Naive thymus-derived CD4-positive, alpha-beta T cell (primary cell): ENCODE data around the gene TMEM72. TPM values are rescaled to one million over a fixed set of nuclear protein-coding genes. Genes with fewer than 3 reads are reported as not detected.

Source experiments
- ATAC-seq: fragments of 150-1000 bp; cut with Tn5 transposase; 2 replicates; pipeline ENCODE4 v1.10.0; 2021; ENCODE audit warnings: mild to moderate bottlenecking, moderate library complexity
- CTCF ChIA-PET: fragments of 350-600 bp; sonication (Branson Sonifier 250); formaldehyde crosslinking; loops from one replicate; lab custom pipeline; 2021; ENCODE audit warnings: antibody characterized with exemption; lab: Charles Lee
- POLR2A ChIA-PET: fragments of 350-600 bp; sonication (Branson Sonifier 250); formaldehyde crosslinking; loops from one replicate; lab custom pipeline; 2021; ENCODE audit warnings: antibody characterized with exemption, inconsistent platforms; lab: Charles Lee
- DNase-seq, 9 donors: peaks; one replicate each; pipeline versions ENCODE4 v3.0.0 to v3.0.0-alpha.2; 2020 to 2022; ENCODE audit warnings: mixed read lengths in 1 of 9
- H3K27ac ChIP-seq: one replicate; pipeline ENCODE4 v1.7.0; 2013; ENCODE audit warnings: mild to moderate bottlenecking, low read depth, low read length, moderate library complexity
- H3K27me3 ChIP-seq, 2 donors: one replicate each; pipeline ENCODE4 v1.7.0; 2013; ENCODE audit warnings: low read length in 2 of 2, mild to moderate bottlenecking in 2 of 2, moderate library complexity in 2 of 2; ENCODE audit not compliant: control insufficient read depth in 2 of 2, insufficient read depth in 2 of 2
- H3K36me3 ChIP-seq, 3 experiments: 1 replicate in 2 of 3; 2 replicates in 1 of 3; pipeline ENCODE4 v1.7.0; 2013; ENCODE audit warnings: low read length in 3 of 3, mild to moderate bottlenecking in 3 of 3, moderate library complexity in 1 of 3; ENCODE audit not compliant: insufficient read depth in 3 of 3, control insufficient read depth in 2 of 3
- H3K4me1 ChIP-seq, 2 donors: one replicate each; pipeline ENCODE4 v1.7.0; 2013; ENCODE audit warnings: low read length in 2 of 2, mild to moderate bottlenecking in 2 of 2, moderate library complexity in 1 of 2; ENCODE audit not compliant: control insufficient read depth in 2 of 2, insufficient read depth in 2 of 2
- H3K4me3 ChIP-seq: 2 replicates; pipeline ENCODE4 v1.7.0; 2013; ENCODE audit warnings: mild to moderate bottlenecking, low read length
- H3K9me3 ChIP-seq, 3 experiments: 1 replicate in 2 of 3; 2 replicates in 1 of 3; pipeline ENCODE4 v1.7.0; 2013; ENCODE audit warnings: low read length in 3 of 3; ENCODE audit not compliant: control insufficient read depth in 2 of 3
- H3K27ac Mint-ChIP-seq, 9 donors: one replicate each; pipeline ENCODE4 v1.8.0; 2020 to 2022; ENCODE audit warnings: mixed read lengths in 9 of 9, mild to moderate bottlenecking in 8 of 9, moderate library complexity in 5 of 9, inconsistent platforms in 2 of 9
- H3K27me3 Mint-ChIP-seq, 5 donors: one replicate each; pipeline ENCODE4 v1.8.0; 2021 to 2022; ENCODE audit warnings: mixed read lengths in 5 of 5, mild to moderate bottlenecking in 1 of 5
- H3K36me3 Mint-ChIP-seq, 5 donors: one replicate each; pipeline ENCODE4 v1.8.0; 2020 to 2022; ENCODE audit warnings: mixed read lengths in 5 of 5, mild to moderate bottlenecking in 3 of 5, inconsistent platforms in 1 of 5
- H3K4me1 Mint-ChIP-seq, 7 donors: one replicate each; pipeline ENCODE4 v1.8.0; 2020 to 2022; ENCODE audit warnings: mixed read lengths in 7 of 7, mild to moderate bottlenecking in 3 of 7, inconsistent platforms in 1 of 7
- H3K4me3 Mint-ChIP-seq, 10 donors: one replicate each; pipeline ENCODE4 v1.8.0; 2020 to 2022; ENCODE audit warnings: mild to moderate bottlenecking in 10 of 10, mixed read lengths in 10 of 10, moderate library complexity in 6 of 10, inconsistent platforms in 2 of 10
- H3K9me3 Mint-ChIP-seq, 11 donors: one replicate each; pipeline ENCODE4 v1.8.0; 2020 to 2022; ENCODE audit warnings: mixed read lengths in 11 of 11, mild to moderate bottlenecking in 4 of 11, inconsistent platforms in 1 of 11, moderate library complexity in 1 of 11
- intact Hi-C, 2 donors: fragments of 100-400 bp; cut with micrococcal nuclease; formaldehyde crosslinking; loops; one replicate each; pipeline ENCODE4 v1.15.1; 2023
- polyA plus RNA-seq, 2 donors: library from polyadenylated mRNA; unstranded; fragments of 300-500 nt; fragmentation: Illumina TruSeq; gene quantifications; one replicate each; pipeline ENCODE4 v1.2.3, GENCODE V29; 2021
- total RNA-seq, 6 experiments: library from RNA in 5 of 6; stranded (reverse) in 5 of 6; gene quantifications; 1 replicate in 5 of 6; 2 replicates in 1 of 6; pipeline ENCODE4 v1.2.3 and lab custom pipeline; 2021 to 2026

The TMEM72 gene
- total RNA-seq (not detected), polyA plus RNA-seq (not detected), total RNA-seq (lab: John Stamatoyannopoulos, UW) (not detected)

GRCh38 chr10:44911081-44911540 is at the start of gene TMEM72:
Gene TMEM72 (plus strand): TSS chr10:44911337. CDS start chr10:44911513, 176 bp downstream.
- H3K4me3 ChIP-seq, result no peak within 1 kb of the TSS
- Mint-ChIP-seq H3K9me3 (peaks cover 0 to 6% (median 0%) of the 10 kb centered on the region in 11 donors), H3K36me3 (peaks cover 0 to 7% (median 0%) of the 10 kb centered on the region in 5 donors), H3K27ac (no peak within 1 kb of the TSS), H3K4me1 (peaks cover 15 to 28% (median 23%) of the 10 kb centered on the region in 7 donors), H3K4me3 (no peak within 1 kb of the TSS), H3K27me3 (peaks cover 0 to 11% (median 0%) of the 10 kb centered on the region in 5 donors)
- ATAC-seq (no peak), DNase-seq (no peak)
- no peak within 1 kb of the TSS for H3K27ac ChIP-seq
- H3K36me3 ChIP-seq, result no peaks in the 10 kb centered on the region
- intact Hi-C loops, result no loop called here
- POLR2A ChIA-PET, result interaction anchor here (1.3 kb wide), 1 partner anchor 29 kb away, joined by 5 read pairs; no protein-coding TSS in a partner anchor
- CTCF ChIA-PET, result no interaction called here
- no peaks in the 10 kb centered on the region for H3K9me3 ChIP-seq
- H3K4me1 ChIP-seq, result peaks cover 0 to 21% of the 10 kb centered on the region in 2 donors
- H3K27me3 ChIP-seq, result no peaks in the 10 kb centered on the region

GRCh38 chr10:44862006-44862751 is 49.0 kb upstream of the TMEM72 start:
- Mint-ChIP-seq H3K27me3 (peaks cover 36 to 47% (median 43%) of the 10 kb centered on the region in 5 donors), H3K27ac (peak overlapping the region in 1 of 9 donors; percentile 35), H3K4me3 (no peak overlapping the region), H3K36me3 (no peaks in the 10 kb centered on the region), H3K4me1 (peaks cover 0 to 20% (median 12%) of the 10 kb centered on the region in 7 donors), H3K9me3 (no peaks in the 10 kb centered on the region)
- CTCF ChIA-PET, result no interaction called here
- H3K4me1 ChIP-seq, result peaks cover 4% of the 10 kb centered on the region in 2 donors
- no peak for DNase-seq
- POLR2A ChIA-PET, result no interaction called here
- H3K9me3 ChIP-seq, result no peaks in the 10 kb centered on the region
- ATAC-seq, result no peak
- no peak overlapping the region for H3K4me3 ChIP-seq
- intact Hi-C loops, result loop anchor here (10.0 kb wide), 2 partner anchors 477 to 557 kb away; partner anchors contain the start of gene CXCL12 (in 1 of the 2)
- H3K27ac ChIP-seq, result no peak overlapping the region
- no peaks in the 10 kb centered on the region for H3K27me3 ChIP-seq
- H3K36me3 ChIP-seq, result no peaks in the 10 kb centered on the region

DNA sequence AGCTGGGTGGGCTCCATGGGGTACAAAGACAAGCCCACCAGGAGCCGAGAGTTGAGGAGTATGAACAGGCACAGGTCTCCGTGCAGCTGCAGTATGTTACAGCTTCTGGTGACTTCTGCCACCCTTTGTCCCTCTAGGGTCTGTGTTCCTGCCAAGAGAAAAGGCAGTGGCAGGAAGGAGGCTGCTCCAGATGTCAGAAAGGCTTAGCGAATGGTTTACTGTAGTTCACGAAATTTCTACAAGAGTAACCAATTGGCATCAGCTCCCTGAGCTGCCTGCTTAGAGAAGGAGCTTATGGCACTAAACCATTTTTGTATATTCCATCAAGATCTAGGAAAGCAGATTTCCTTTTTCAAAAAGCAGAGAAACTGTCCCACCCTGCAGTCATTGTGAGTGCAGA is 48.2 kb upstream of the TMEM72 start:
- H3K4me3 ChIP-seq, result no peak overlapping the region
- peak overlapping the region in 9 of 10 donors; percentile 19 to 93 (median 55) for H3K4me3 Mint-ChIP-seq
- H3K27ac Mint-ChIP-seq, result peak overlapping the region in 1 of 9 donors; percentile 35
- peaks cover 0 to 20% (median 12%) of the 10 kb centered on the region in 7 donors for H3K4me1 Mint-ChIP-seq
- ATAC-seq (no peak), DNase-seq (no peak)
- CTCF ChIA-PET, result interaction anchor here (0.8 kb wide), 1 partner anchor 1190 kb away, joined by 3 read pairs; no protein-coding TSS in a partner anchor
- intact Hi-C loops, result loop anchor here (10.0 kb wide), 2 partner anchors 478 to 558 kb away; partner anchors contain the start of gene CXCL12 (in 1 of the 2)
- H3K27me3 ChIP-seq, result peaks cover 0 to 3% of the 10 kb centered on the region in 2 donors
- POLR2A ChIA-PET, result no interaction called here
- H3K27ac ChIP-seq, result no peak overlapping the region
- no peaks in the 10 kb centered on the region for H3K9me3 Mint-ChIP-seq
- no peaks in the 10 kb centered on the region for H3K36me3 ChIP-seq
- peaks cover 4% of the 10 kb centered on the region in 2 donors for H3K4me1 ChIP-seq
- H3K9me3 ChIP-seq, result no peaks in the 10 kb centered on the region
- H3K27me3 Mint-ChIP-seq, result peaks cover 36 to 51% (median 47%) of the 10 kb centered on the region in 5 donors
- H3K36me3 Mint-ChIP-seq, result no peaks in the 10 kb centered on the region

DNA sequence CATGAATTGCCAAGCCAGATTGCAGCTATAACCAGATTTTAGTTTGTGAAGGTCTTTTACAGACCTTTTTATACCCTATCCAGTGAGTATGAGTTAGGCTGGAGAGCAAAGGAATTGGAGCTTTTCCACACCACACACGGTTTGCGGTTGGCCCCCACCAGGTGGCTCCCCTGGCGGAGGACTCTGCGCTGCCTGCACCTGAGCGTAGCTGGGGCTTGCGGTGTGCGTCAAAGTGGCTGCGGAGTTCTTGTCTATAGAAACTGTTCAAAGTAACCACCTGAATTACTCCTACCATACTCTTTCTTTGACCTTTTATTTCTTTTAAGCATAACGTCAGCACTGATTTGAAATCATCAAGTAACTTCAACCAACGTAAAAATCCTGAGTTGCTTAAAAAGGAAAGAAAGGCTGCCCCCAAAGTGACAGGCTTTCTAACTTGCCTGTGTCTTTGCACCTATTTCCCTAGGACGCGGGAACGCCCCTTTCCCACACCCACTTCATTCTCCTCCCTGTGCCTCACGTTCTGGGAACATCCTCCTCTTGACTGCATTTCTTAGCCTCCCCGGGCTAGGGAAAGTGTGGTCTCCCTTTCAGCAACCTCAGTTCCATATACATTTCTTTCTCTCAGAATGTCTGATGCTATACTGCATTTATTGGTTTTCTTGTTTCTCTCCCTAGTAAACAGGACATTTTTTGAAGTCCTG is 47.6 kb upstream of the TMEM72 start:
- H3K27me3 Mint-ChIP-seq, result peaks cover 39 to 54% (median 50%) of the 10 kb centered on the region in 5 donors
- Histone ChIP-seq H3K4me1 (peaks cover 4% of the 10 kb centered on the region in 2 donors), H3K4me3 (peak overlapping the region; percentile 93), H3K9me3 (no peaks in the 10 kb centered on the region), H3K27me3 (peaks cover 0 to 3% of the 10 kb centered on the region in 2 donors), H3K27ac (no peak overlapping the region), H3K36me3 (no peaks in the 10 kb centered on the region)
- no peaks in the 10 kb centered on the region for H3K9me3 Mint-ChIP-seq
- DNase-seq (peak in 6 of 9 donors; percentile 33 to 62 (median 53)), ATAC-seq (peak; percentile 47)
- peaks cover 0 to 20% (median 12%) of the 10 kb centered on the region in 7 donors for H3K4me1 Mint-ChIP-seq
- CTCF ChIA-PET, result interaction anchor here (0.8 to 2.1 kb wide), 2 partner anchors 12 to 1191 kb away, joined by 3 to 12 read pairs; no protein-coding TSS in a partner anchor
- intact Hi-C loops, result loop anchor here (1.0 to 10.0 kb wide), 5 partner anchors 15 to 1193 kb away; partner anchors contain the start of gene CXCL12 (in 1 of the 2)
- H3K4me3 Mint-ChIP-seq, result peak overlapping the region; percentile 76 to 96 (median 92)
- POLR2A ChIA-PET, result no interaction called here
- peak overlapping the region in 4 of 9 donors; percentile 10 to 81 (median 28) for H3K27ac Mint-ChIP-seq
- H3K36me3 Mint-ChIP-seq, result no peaks in the 10 kb centered on the region

GRCh38 chr10:44864051-44864450 is 47.1 kb upstream of the TMEM72 start:
- no peaks in the 10 kb centered on the region for H3K36me3 ChIP-seq
- H3K4me3 ChIP-seq, result peak overlapping the region; percentile 93
- Mint-ChIP-seq H3K4me3 (peak overlapping the region; percentile 76 to 96 (median 92)), H3K36me3 (no peaks in the 10 kb centered on the region), H3K4me1 (peaks cover 0 to 20% (median 12%) of the 10 kb centered on the region in 7 donors), H3K27ac (peak overlapping the region in 3 of 9 donors; percentile 10 to 81 (median 35)), H3K9me3 (no peaks in the 10 kb centered on the region), H3K27me3 (peaks cover 42 to 59% (median 55%) of the 10 kb centered on the region in 5 donors)
- DNase-seq, result peak in 3 of 9 donors; percentile 4 to 26 (median 18)
- intact Hi-C loops, result loop anchor here (1.0 to 10.0 kb wide), 5 partner anchors 14 to 1193 kb away; partner anchors contain the start of gene CXCL12 (in 1 of the 2)
- H3K4me1 ChIP-seq, result peaks cover 4% of the 10 kb centered on the region in 2 donors
- no peaks in the 10 kb centered on the region for H3K9me3 ChIP-seq
- POLR2A ChIA-PET, result no interaction called here
- no peak overlapping the region for H3K27ac ChIP-seq
- peaks cover 0 to 3% of the 10 kb centered on the region in 2 donors for H3K27me3 ChIP-seq
- CTCF ChIA-PET, result interaction anchor here (0.5 to 2.1 kb wide), 5 partner anchors 11 to 1175 kb away, joined by 3 to 12 read pairs (median 4); no protein-coding TSS in a partner anchor
- ATAC-seq, result no peak
